ENCODE data around the gene STX17. TPM values are rescaled to one million over a fixed set of nuclear protein-coding genes. Genes with fewer than 3 reads are reported as not detected.

STX17 gene
- total and polyA plus RNA-seq, 7 donors: 5.2 to 31.1 (median 19.6) TPM

GRCh38 chr9:99911600-99911999 lies 5.1 kb downstream of the STX17 start:
- 98 to 99% (median 98%) methylated on average over 7 of the region's 7 CpGs for WGBS, 3 donors
- Histone ChIP-seq H3K4me1 (peaks cover 18% of the 10 kb centered on the region), H3K4me3 (no peak overlapping the region), H3K36me3 (ENCODE audit: insufficient read depth in 1 of 2, low read depth in 1 of 2) (peaks cover 0 to 30% of the 10 kb centered on the region in 2 donors), H3K27ac (no peak overlapping the region), H3K9me3 (no peaks in the 10 kb centered on the region), H3K27me3 (ENCODE audit: insufficient read depth in 3 of 3, low read length in 2 of 3) (no peaks in the 10 kb centered on the region)
- intact Hi-C loops (cut with DNase I): no loop called here
- no peak for ATAC-seq
- no peak for DNase-seq
- no peak for TF ChIP-seq CTCF (IDR thresholded peaks at IDR 0.05)

GRCh38 chr9:99916650-99917049 lies 10.2 kb downstream of the STX17 start:
- ATAC-seq (no peak), DNase-seq (no peak)
- Histone ChIP-seq H3K9me3 (no peaks in the 10 kb centered on the region), H3K36me3 (ENCODE audit: insufficient read depth in 1 of 2, low read depth in 1 of 2) (peaks cover 0 to 69% of the 10 kb centered on the region in 2 donors), H3K27me3 (ENCODE audit: insufficient read depth in 3 of 3, low read length in 2 of 3) (no peaks in the 10 kb centered on the region), H3K27ac (no peak overlapping the region), H3K4me3 (no peak overlapping the region), H3K4me1 (no peaks in the 10 kb centered on the region)
- TF ChIP-seq CTCF (IDR thresholded peaks at IDR 0.05): no peak
- 85 to 87% (median 87%) methylated on average over 1 of the region's 1 CpG for WGBS, 3 donors
- intact Hi-C loops (cut with DNase I): no loop called here

- WGBS, 3 donors: 74 to 97% (median 94%) methylated on average over 3 of the region's 3 CpGs
- no peaks in the 10 kb centered on the region for H3K27me3 ChIP-seq (ENCODE audit: insufficient read depth in 3 of 3, low read length in 2 of 3)
- H3K27ac ChIP-seq: no peak overlapping the region
- intact Hi-C loops (cut with DNase I): no loop called here
- no peaks in the 10 kb centered on the region for H3K9me3 ChIP-seq
- ATAC-seq: no peak
- H3K4me3 ChIP-seq: no peak overlapping the region
- H3K4me1 ChIP-seq: no peaks in the 10 kb centered on the region
- peaks cover 0 to 83% of the 10 kb centered on the region in 2 donors for H3K36me3 ChIP-seq (ENCODE audit: insufficient read depth in 1 of 2, low read depth in 1 of 2)
- TF ChIP-seq CTCF (IDR thresholded peaks at IDR 0.05): no peak
- no peak for DNase-seq
These were observed 11.7 kb downstream of the STX17 start for GRCh38 chr9:99918134-99918533.

GRCh38 chr9:99919930-99920329 lies 13.5 kb downstream of the STX17 start:
- no peak for ATAC-seq

More at GRCh38 chr9:99919930-99920329, 13.5 kb downstream of the STX17 start:
- no peak overlapping the region for H3K27ac ChIP-seq
- peaks cover 4 to 91% of the 10 kb centered on the region in 2 donors for H3K36me3 ChIP-seq (ENCODE audit: insufficient read depth in 1 of 2, low read depth in 1 of 2)
- H3K4me1 ChIP-seq: no peaks in the 10 kb centered on the region
- intact Hi-C loops (cut with DNase I): no loop called here
- H3K9me3 ChIP-seq: no peaks in the 10 kb centered on the region
- H3K27me3 ChIP-seq (ENCODE audit: insufficient read depth in 3 of 3, low read length in 2 of 3): no peaks in the 10 kb centered on the region
- TF ChIP-seq CTCF (IDR thresholded peaks at IDR 0.05): no peak
- no peak for DNase-seq
- WGBS, 3 donors: 78 to 85% (median 82%) methylated on average over 2 of the region's 2 CpGs
- H3K4me3 ChIP-seq: no peak overlapping the region

All from psoas muscle (tissue), 8 donors.